Measurements from ENCODE around the gene YWHAG. TPM values are rescaled to one million over a fixed set of nuclear protein-coding genes. Genes with fewer than 3 reads are reported as not detected.
A peak's percentile ranks its signal among the peaks of the same experiment; 100 is the strongest.

Gene YWHAG
- polyA plus RNA-seq, 3 donors: 6.9 to 12.2 (median 9.3) TPM

DNA sequence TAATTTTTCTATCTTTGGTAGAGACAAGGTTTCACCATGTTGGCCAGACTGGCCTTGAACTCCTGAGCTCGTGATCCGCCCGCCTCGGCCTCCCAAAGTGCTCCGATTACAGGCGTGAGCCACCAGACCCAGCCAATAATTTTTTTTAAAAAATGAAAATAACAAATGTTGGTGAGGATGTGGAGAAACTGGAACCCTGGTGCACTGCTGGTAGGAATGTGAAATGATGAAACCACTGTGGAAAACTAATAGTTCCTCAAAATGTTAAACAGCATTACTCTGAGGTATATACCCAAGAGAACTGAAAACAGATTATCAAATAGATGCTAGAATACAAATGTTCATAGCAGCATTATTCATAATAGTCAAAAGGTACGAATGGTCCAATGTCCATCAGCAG lies 23.0 kb upstream of the YWHAG start:
- TF ChIP-seq, protein P1, sequence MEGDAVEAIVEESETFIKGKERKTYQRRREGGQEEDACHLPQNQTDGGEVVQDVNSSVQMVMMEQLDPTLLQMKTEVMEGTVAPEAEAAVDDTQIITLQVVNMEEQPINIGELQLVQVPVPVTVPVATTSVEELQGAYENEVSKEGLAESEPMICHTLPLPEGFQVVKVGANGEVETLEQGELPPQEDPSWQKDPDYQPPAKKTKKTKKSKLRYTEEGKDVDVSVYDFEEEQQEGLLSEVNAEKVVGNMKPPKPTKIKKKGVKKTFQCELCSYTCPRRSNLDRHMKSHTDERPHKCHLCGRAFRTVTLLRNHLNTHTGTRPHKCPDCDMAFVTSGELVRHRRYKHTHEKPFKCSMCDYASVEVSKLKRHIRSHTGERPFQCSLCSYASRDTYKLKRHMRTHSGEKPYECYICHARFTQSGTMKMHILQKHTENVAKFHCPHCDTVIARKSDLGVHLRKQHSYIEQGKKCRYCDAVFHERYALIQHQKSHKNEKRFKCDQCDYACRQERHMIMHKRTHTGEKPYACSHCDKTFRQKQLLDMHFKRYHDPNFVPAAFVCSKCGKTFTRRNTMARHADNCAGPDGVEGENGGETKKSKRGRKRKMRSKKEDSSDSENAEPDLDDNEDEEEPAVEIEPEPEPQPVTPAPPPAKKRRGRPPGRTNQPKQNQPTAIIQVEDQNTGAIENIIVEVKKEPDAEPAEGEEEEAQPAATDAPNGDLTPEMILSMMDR (IDR thresholded peaks at IDR 0.05): no peak
- no peak overlapping the region for H3K9ac ChIP-seq (ENCODE audit: insufficient read depth, low read length, poor library complexity, severe bottlenecking)
- H3K4me2 ChIP-seq (replicated peaks; ENCODE audit: extremely low read depth, low read length, poor library complexity, severe bottlenecking): no peak overlapping the region
- Mint-ChIP-seq H3K9me3 (peaks cover 0 to 3% (median 0%) of the 10 kb centered on the region in 7 donors), H3K36me3 (no peaks in the 10 kb centered on the region), H3K4me1 (peaks cover 42% of the 10 kb centered on the region), H3K27ac (peak overlapping the region; percentile 54 to 94 (median 66)), H3K27me3 (ENCODE audit: low read depth in 3 of 3) (peaks cover 0 to 6% (median 0%) of the 10 kb centered on the region in 3 donors), H3K4me3 (no peak overlapping the region)
- intact Hi-C loops (cut with micrococcal nuclease): no loop called here
- H3K27ac ChIP-seq (ENCODE audit: low read depth in 1 of 2, low read length in 2 of 2): peak overlapping the region in 1 of 2 donors; percentile 33
- H3K36me3 ChIP-seq (replicated peaks in 1 of 2; ENCODE audit: control insufficient read depth in 1 of 2, insufficient read depth in 2 of 2, low read length in 2 of 2): no peaks in the 10 kb centered on the region
- H3K4me3 ChIP-seq (replicated peaks in 1 of 3; ENCODE audit: low read depth in 2 of 3, low read length in 3 of 3): no peak overlapping the region
- H3K27me3 ChIP-seq (ENCODE audit: control insufficient read depth in 2 of 2, insufficient read depth in 2 of 2, low read length in 2 of 2): no peaks in the 10 kb centered on the region
- H3K4me1 ChIP-seq (ENCODE audit: control insufficient read depth in 1 of 2, insufficient read depth in 2 of 2, low read length in 2 of 2): peaks cover 44 to 48% of the 10 kb centered on the region in 2 donors
- WGBS (ENCODE audit: insufficient coverage): no CpG with 5 or more reads among the region's 7 CpGs
- no peak overlapping the region for H2AFZ ChIP-seq (ENCODE audit: insufficient read depth, low read depth, low read length, poor library complexity, severe bottlenecking)
- H3K79me2 ChIP-seq (ENCODE audit: insufficient read depth, low read length): no peaks in the 10 kb centered on the region
- peak in 1 of 3 donors; percentile 42 for DNase-seq
- no peaks in the 10 kb centered on the region for H3K9me3 ChIP-seq (replicated peaks in 1 of 2; ENCODE audit: control insufficient read depth in 1 of 2, insufficient read depth in 1 of 2, low read length in 2 of 2)
- no peaks in the 10 kb centered on the region for H4K20me1 ChIP-seq (ENCODE audit: insufficient read depth, low read length)

DNA sequence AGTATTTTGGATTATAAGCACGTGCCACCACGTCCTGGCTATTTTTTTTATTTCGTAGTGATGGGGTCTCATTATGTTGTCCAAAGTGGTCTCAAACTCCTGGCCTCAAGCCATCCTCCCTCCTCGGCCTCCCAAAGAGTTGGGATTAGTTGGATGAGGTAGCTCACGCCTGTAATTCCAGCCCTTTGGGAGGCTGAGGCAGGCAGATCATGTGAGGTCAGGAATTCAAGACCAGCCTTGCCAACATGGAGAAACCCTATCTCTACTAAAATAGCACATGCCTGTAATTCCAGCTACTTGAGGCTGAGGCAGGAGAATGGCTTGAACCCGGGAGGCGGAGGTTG lies 21.8 kb upstream of the YWHAG start:
- Mint-ChIP-seq H3K27me3 (ENCODE audit: low read depth in 3 of 3) (peaks cover 0 to 6% (median 0%) of the 10 kb centered on the region in 3 donors), H3K4me1 (peaks cover 42% of the 10 kb centered on the region), H3K36me3 (no peaks in the 10 kb centered on the region), H3K27ac (peak overlapping the region; percentile 88 to 95 (median 91)), H3K4me3 (peak overlapping the region; percentile 56 to 68), H3K9me3 (peaks cover 0 to 3% (median 0%) of the 10 kb centered on the region in 7 donors)
- H3K4me3 ChIP-seq (replicated peaks in 1 of 3; ENCODE audit: low read depth in 2 of 3, low read length in 3 of 3): peak overlapping the region in 2 of 3 experiments; percentile 19 to 67
- DNase-seq: no peak
- H4K20me1 ChIP-seq (ENCODE audit: insufficient read depth, low read length): no peaks in the 10 kb centered on the region
- peaks cover 44 to 48% of the 10 kb centered on the region in 2 donors for H3K4me1 ChIP-seq (ENCODE audit: control insufficient read depth in 1 of 2, insufficient read depth in 2 of 2, low read length in 2 of 2)
- no peaks in the 10 kb centered on the region for H3K27me3 ChIP-seq (ENCODE audit: control insufficient read depth in 2 of 2, insufficient read depth in 2 of 2, low read length in 2 of 2)
- peak overlapping the region; percentile 59 for H3K4me2 ChIP-seq (replicated peaks; ENCODE audit: extremely low read depth, low read length, poor library complexity, severe bottlenecking)
- no peak overlapping the region for H3K9ac ChIP-seq (ENCODE audit: insufficient read depth, low read length, poor library complexity, severe bottlenecking)
- TF ChIP-seq, protein P1 (IDR thresholded peaks at IDR 0.05): no peak
- WGBS (ENCODE audit: insufficient coverage): 90% methylated on average over 2 of the region's 7 CpGs
- no peaks in the 10 kb centered on the region for H3K79me2 ChIP-seq (ENCODE audit: insufficient read depth, low read length)
- no peaks in the 10 kb centered on the region for H3K9me3 ChIP-seq (replicated peaks in 1 of 2; ENCODE audit: control insufficient read depth in 1 of 2, insufficient read depth in 1 of 2, low read length in 2 of 2)
- H3K36me3 ChIP-seq (replicated peaks in 1 of 2; ENCODE audit: control insufficient read depth in 1 of 2, insufficient read depth in 2 of 2, low read length in 2 of 2): no peaks in the 10 kb centered on the region
- peak overlapping the region; percentile 79 for H2AFZ ChIP-seq (ENCODE audit: insufficient read depth, low read depth, low read length, poor library complexity, severe bottlenecking)
- intact Hi-C loops (cut with micrococcal nuclease): no loop called here
- peak overlapping the region; percentile 83 to 91 for H3K27ac ChIP-seq (ENCODE audit: low read depth in 1 of 2, low read length in 2 of 2)

All from CD14-positive monocyte (primary cell).